ENCODE data around the gene IL17RB. TPM values are rescaled to one million over a fixed set of nuclear protein-coding genes. Genes with fewer than 3 reads are reported as not detected.

The IL17RB gene
- total and polyA plus RNA-seq, 2 of the 4 experiments (the other 2 are of a cell fraction), result under 0.01 TPM; not detected in 1

DNA sequence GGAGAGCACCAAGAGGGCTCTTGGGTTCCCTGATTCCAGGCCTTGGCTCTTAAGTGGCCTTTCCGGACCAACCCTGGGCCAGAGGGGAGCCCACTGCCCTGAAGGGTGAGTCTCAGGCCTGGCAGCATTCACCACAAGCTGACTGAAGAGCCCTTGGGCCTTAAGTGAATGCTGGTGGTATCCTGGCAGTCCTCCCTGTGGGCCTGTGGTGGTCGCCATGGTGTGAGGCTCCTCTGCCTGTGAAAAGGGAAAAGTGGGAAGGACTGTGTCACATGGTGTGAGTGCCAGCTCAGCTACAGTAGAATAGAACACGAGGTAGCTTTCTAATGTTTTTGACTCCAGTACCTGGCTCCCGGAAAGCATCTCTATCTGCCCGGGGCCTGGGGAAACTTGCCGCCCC lies 15.4 kb upstream of the IL17RB start:
- ATAC-seq (ENCODE audit: low read depth) (no peak), DNase-seq (no peak)
- Histone ChIP-seq H2BK15ac (ENCODE audit: low read depth, low read length) (no peak overlapping the region), H4K20me1 (ENCODE audit: insufficient read depth, low read length) (no peaks in the 10 kb centered on the region), H3K23ac (ENCODE audit: low read depth, low read length) (no peak overlapping the region), H2BK20ac (ENCODE audit: low read depth, low read length) (no peak overlapping the region), H2AK9ac (replicated peaks; ENCODE audit: low read depth, low read length, poor library complexity) (no peak overlapping the region), H2AFZ (replicated peaks; ENCODE audit: low read length, poor library complexity) (no peak overlapping the region), H3K9me1 (ENCODE audit: insufficient read depth, low read length) (no peaks in the 10 kb centered on the region), H3K14ac (replicated peaks; ENCODE audit: low read depth, low read length) (no peak overlapping the region), H3K27me3 (ENCODE audit: control insufficient read depth, insufficient read depth, low read length) (no peaks in the 10 kb centered on the region), H3K4me2 (ENCODE audit: low read depth, low read length) (no peak overlapping the region), H3K18ac (ENCODE audit: low read depth, low read length) (no peak overlapping the region), H3K79me1 (ENCODE audit: low read depth in 1 of 2, low read length in 2 of 2) (no peaks in the 10 kb centered on the region), H3K56ac (ENCODE audit: extremely low read depth, insufficient read depth, low read length) (no peak overlapping the region), H3K4ac (ENCODE audit: low read depth, low read length) (no peak overlapping the region), H3K4me1 (ENCODE audit: control insufficient read depth, insufficient read depth, low read length) (no peaks in the 10 kb centered on the region), H4K91ac (ENCODE audit: insufficient read depth, low read depth, low read length) (no peak overlapping the region), H3K4me3 (ENCODE audit: insufficient read depth, low read depth, low read length) (no peak overlapping the region), H2BK120ac (ENCODE audit: low read depth, low read length) (no peak overlapping the region), H2AK5ac (ENCODE audit: low read depth, low read length) (no peak overlapping the region), H4K5ac (ENCODE audit: low read depth, low read length) (no peak overlapping the region), H3K36me3 (ENCODE audit: control insufficient read depth, insufficient read depth, low read length) (no peaks in the 10 kb centered on the region), H3K27ac (ENCODE audit: insufficient read depth, low read length) (no peak overlapping the region), H4K8ac (ENCODE audit: low read depth in 2 of 2, low read length in 2 of 2) (no peak overlapping the region), H3K9ac (ENCODE audit: low read depth, low read length) (no peak overlapping the region), H2BK5ac (ENCODE audit: low read depth, low read length, poor library complexity, severe bottlenecking) (no peak overlapping the region), H3K9me3 (ENCODE audit: control insufficient read depth, insufficient read depth, low read length) (no peaks in the 10 kb centered on the region)
- ChIA-PET CTCF (no interaction called here), POLR2A (ENCODE audit: unreplicated experiment) (no interaction called here)
- intact Hi-C loops (cut with micrococcal nuclease), result no loop called here
- no TSS peak for BruUV-seq (replicated peaks)
- 0% methylated on average over 1 of the region's 6 CpGs; no CpG with 5 or more reads in 1 of the 2 experiments for WGBS, 2 experiments (ENCODE audit: extremely low coverage in 2 of 2, insufficient read length in 1 of 2)
- TF ChIP-seq CEBPB (IDR thresholded peaks at IDR 0.05; ENCODE audit: low read depth, low read length), result no peak
- TF ChIP-seq MXI1 (IDR thresholded peaks at IDR 0.05; ENCODE audit: borderline replicate concordance, low read depth, low read length), result no peak
- no peak for TF ChIP-seq RFX5 (IDR thresholded peaks at IDR 0.05; ENCODE audit: low read depth, low read length)
- dilution Hi-C loops (cut with HindIII; ENCODE audit: low sequenced_read_pairs, unreplicated experiment), result no loop called here
- in situ Hi-C loops (cut with MboI; ENCODE audit: low sequenced_read_pairs), result no loop called here

Measured in IMR-90 (cell line).